GM12873 (cell line): ENCODE results near the gene SPATA18.

Experiments
- TF ChIP-seq, protein P1 (sequence below): IDR thresholded peaks from 2 replicates; pipeline ENCODE4 v1.5.1; 2012; ENCODE audit warnings: low read depth, mild to moderate bottlenecking, moderate library complexity, low read length, control low read depth; ENCODE audit not compliant: insufficient read depth; ENCODE audit errors: missing control alignments

SPATA18 gene

DNA sequence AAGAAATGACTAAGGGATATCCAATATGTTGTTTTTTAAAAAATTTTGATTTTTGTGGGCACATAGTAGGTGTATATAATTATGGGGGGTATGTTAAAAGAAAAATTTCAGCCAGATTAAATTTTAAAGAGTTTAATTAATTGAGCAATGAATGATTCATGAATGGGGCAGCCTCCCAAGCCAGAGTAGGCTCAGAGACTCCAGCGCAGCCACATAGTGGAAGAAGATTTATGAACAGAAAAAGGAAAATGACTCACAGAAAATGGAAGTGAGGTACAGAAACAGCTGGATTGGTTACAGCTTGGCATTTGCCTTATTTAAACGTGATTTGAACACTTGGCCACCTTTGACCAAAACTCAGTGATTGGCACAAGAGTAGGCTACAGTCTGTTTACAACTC lies 91.7 kb downstream of the SPATA18 start:
- TF ChIP-seq, protein P1, sequence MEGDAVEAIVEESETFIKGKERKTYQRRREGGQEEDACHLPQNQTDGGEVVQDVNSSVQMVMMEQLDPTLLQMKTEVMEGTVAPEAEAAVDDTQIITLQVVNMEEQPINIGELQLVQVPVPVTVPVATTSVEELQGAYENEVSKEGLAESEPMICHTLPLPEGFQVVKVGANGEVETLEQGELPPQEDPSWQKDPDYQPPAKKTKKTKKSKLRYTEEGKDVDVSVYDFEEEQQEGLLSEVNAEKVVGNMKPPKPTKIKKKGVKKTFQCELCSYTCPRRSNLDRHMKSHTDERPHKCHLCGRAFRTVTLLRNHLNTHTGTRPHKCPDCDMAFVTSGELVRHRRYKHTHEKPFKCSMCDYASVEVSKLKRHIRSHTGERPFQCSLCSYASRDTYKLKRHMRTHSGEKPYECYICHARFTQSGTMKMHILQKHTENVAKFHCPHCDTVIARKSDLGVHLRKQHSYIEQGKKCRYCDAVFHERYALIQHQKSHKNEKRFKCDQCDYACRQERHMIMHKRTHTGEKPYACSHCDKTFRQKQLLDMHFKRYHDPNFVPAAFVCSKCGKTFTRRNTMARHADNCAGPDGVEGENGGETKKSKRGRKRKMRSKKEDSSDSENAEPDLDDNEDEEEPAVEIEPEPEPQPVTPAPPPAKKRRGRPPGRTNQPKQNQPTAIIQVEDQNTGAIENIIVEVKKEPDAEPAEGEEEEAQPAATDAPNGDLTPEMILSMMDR = no peak

DNA sequence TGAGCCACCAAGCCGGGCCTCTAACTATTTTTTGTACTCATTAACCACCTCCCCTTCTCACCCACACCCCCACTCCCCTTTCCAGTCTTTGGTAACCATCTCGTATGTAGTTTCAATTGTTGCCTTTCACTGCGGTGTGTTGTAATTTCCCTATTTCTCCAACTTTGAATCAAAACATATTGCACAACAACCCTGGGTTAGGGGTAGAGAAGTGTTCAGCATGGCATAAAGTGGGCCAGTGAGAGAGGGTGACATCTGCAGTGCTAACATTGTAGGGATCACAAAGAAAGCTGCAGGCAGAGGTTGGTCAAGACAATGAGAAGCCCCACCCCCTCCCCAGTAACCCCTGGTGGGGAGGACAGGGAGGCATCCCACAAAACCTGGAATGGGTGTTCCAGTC lies 92.7 kb downstream of the SPATA18 start:
- TF ChIP-seq, protein P1 = no peak

DNA sequence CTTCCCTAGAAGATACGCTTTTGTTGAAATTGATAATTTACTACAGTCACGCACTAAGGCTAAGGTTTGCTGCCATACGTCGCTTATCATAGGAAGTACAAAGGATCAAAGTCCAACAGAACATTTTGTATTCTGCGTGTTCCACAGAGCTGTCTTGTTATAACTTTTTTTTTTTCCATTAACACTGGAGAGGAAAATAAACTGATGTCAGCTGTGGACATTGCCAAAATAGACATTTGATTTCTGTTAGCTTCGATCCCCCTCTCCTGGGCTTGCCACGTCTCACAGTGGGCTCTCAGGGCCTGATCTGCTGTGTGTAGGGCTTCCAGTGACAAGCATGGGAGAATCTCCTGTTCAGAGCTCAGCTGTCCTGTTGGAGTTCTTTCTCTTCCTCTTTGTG lies 93.3 kb downstream of the SPATA18 start:
- TF ChIP-seq, protein P1 = no peak
